LNCaP clone FGC (cell line): ENCODE measurements around the gene SF1.

Experiments
- DNase-seq: peaks from one replicate; pipeline ENCODE4 v3.0.0-alpha.2; 2011; ENCODE audit warnings: low read depth
- H3K4me3 ChIP-seq: 2 replicates; pipeline ENCODE4 v1.5.1; 2011; ENCODE audit warnings: mild to moderate bottlenecking, low read depth, low read length, control low read depth
- CTCF ChIP-seq: IDR thresholded peaks from 2 replicates; pipeline ENCODE4 v1.5.1; 2012; ENCODE audit warnings: mild to moderate bottlenecking; ENCODE audit not compliant: control insufficient read depth, insufficient read depth; ENCODE audit errors: extremely low read depth

Gene SF1

DNA sequence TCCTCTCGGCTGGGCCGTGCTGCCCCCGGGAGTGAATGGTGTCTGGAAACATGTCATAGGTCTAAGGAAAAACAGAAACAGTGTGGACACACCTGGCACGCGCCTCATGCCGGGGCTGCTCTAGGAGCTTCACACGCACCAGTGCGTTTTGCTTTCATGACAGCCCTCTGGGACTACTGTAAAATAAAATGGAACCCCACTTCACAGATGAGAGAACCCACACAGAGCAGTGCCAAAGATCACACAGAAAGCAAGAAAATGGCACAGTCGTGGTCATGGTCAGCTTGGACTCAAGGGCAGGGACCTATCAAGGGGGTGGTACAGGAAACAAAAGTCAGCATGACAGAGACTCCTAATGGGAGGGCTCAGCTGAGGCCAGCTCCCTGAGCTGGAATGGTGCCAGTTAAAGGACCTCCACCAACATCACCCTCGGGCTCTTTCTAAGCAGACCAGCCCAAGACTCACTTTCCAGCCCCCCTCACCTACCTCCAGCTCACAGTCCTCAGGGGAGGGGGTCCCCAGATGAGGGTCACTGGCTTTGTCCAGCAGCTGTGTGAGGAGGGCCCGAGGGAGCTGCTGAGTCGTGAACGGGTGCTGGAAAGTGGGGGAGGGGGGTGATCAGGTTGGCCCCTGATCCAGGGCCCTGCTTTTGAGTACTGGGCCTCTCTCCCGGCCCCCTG, 21.4 kb upstream of the SF1 start:
- no peak for TF ChIP-seq CTCF
- DNase-seq, result no peak
- H3K4me3 ChIP-seq, result no peak overlapping the region

DNA sequence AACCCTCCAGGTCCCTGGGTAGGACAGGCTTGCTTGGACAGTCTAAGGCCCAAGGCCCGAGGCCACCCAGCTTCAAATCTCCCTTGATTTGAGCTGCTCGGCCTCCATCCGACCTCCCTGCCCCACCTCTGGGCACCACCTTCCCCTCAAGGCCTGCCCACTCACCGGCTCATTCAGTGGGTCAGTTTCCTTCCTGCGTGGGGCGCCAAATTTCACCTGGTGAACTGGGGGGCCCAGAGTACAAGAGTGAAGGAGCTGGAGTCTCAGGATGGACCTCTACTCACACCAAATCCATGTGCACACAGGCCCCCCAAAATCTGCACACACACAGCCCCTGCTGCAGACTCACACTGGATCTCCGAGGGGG, 20.9 kb upstream of the SF1 start:
- no peak for TF ChIP-seq CTCF
- H3K4me3 ChIP-seq, result no peak overlapping the region
- no peak for DNase-seq

GRCh38 chr11:64796757-64797541, 18.6 kb upstream of the SF1 start:
- TF ChIP-seq CTCF, result no peak
- H3K4me3 ChIP-seq, result no peak overlapping the region
- no peak for DNase-seq

- DNase-seq, result no peak
- no peak overlapping the region for H3K4me3 ChIP-seq
- TF ChIP-seq CTCF, result no peak
Observed at GRCh38 chr11:64796047-64796756, 17.9 kb upstream of the SF1 start.

GRCh38 chr11:64794526-64794925, 16.2 kb upstream of the SF1 start:
- TF ChIP-seq CTCF, result no peak
- H3K4me3 ChIP-seq, result no peak overlapping the region

GRCh38 chr11:64793271-64794160, 15.2 kb upstream of the SF1 start:
- H3K4me3 ChIP-seq, result no peak overlapping the region
- TF ChIP-seq CTCF, result no peak
- DNase-seq, result no peak

More at GRCh38 chr11:64794526-64794925, 16.2 kb upstream of the SF1 start:
- no peak for DNase-seq
